GM21367 (cell line): ENCODE data around the gene BAG2.

Experiments
- ATAC-seq: cut with Tn5 transposase; IDR thresholded peaks from one replicate; pipeline ENCODE4 v1.9.1; 2021; ENCODE audit not compliant: unreplicated experiment

Gene BAG2

DNA sequence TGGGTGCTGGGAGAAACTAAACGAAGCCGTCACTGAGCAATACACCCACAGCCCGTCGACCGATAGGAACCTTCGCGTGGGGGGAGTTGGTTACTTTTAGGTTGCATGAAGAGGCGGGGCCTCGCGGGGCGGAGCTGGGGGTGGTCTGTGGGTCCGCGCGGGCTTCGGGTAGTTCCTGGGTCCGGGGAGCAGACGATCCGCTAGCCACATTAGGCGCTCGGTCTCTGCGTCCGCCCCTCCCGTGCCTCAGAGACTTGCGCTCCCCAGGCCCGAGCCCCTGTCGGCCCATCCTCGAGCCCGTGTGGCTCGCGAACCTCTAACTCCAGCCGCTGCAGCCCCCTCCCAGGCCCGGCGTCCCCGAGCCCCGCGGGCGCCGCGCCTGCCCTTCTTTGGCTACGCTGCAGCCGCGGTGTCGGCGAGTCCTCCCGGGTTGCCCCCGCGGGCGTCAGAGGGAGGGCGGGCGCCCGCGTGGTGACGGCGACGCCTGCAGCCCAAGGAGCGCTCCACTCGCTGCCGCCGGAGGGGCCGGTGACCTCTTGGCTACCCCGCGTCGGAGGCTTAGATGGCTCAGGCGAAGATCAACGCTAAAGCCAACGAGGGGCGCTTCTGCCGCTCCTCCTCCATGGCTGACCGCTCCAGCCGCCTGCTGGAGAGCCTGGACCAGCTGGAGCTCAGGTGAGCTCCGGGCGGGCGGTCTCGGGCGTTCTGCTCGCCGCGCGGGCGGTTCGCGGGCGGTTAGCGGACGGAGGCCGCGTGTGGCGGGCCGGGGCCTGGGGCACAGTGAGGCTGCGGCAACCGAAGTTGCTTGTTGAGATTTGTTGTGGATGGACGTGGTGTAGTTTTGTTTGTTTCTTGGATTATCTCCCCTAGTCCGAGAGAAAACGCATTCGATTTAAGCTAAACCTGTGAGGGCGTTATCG lies at the start of gene BAG2:
BAG2 (plus strand) TSS at position 191 of the 920 bp plus-strand sequence; CDS start at position 563, 372 bp downstream.
- ATAC-seq, result peak; percentile 86

DNA sequence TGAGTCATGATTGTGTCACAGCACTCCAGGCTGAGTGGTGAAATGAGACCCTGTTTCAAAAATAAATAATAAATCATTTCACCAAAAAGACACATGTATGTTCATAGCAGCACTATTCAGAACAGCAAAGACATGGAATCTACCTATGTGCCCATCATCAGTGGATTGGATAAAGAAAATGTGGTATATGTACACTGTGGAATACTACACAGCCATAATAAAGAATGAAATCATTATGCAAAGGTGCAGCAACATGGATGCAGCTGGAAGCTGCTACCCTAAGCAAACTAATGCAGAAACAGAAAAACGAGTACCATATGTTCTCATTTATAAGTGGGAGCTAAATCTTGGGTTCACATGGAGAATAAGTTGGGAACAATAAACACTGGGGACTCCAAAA lies 49.0 kb upstream of the BAG2 start:
- ATAC-seq, result no peak

DNA sequence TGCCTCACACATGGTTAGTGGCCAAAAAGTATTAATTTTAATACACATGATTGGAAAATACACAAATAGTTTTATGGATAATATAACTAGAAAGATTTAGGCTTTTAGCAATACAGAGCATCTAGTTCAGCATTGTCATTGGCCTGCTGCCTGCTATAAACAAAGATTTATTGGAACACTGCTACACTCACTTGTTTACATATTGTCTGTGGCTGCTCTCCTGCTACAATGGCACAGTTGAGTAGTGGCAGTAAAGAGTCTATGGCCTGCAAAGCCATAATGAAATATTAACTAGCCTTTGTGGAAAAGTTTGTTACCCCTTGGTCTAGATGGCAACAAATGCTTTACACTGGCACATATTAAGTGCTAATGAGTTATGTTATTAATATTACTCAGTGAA lies 44.4 kb upstream of the BAG2 start:
- no peak for ATAC-seq

DNA sequence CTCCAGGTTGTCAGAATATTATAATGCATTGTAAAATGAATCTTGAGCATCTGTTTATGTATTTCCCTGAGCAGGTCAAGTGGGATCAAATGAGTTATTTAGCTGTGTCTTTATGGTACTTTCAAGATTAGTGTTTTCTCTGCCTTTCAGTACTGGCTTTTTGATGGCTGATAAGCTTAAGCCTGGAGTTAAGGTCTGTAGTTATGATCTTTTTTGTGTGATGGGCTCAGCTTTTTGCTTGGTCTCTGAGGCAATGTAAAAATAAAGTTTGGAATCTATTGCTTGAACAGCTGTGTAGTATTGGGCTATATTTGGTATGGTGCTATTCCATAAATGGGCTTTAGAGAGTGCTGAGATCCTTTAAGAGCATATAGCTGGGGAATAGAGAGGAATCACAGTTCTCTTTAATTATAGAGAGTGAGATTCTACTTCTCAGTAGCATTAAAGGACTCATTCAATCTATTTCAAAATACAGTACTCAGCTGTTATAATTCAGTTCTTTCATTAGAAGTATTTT lies 41.4 kb upstream of the BAG2 start:
- ATAC-seq, result no peak

DNA sequence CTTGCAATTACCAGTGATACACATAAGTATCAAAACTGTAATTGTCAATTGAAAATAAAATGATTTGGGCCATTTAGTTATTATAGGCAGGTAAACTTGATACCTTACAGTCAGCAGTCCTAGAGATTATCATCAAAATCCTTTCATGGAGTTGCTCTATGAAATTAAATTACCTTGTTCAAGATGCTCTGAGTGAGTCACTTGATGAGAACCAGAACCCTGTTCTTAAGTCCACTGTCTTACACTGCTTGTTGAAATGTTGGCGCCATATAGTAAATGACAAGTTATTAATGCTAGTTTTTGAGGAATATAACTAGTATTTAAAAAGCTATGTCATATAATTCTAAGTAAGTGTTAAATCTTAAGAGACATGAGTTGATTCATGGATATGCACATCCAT lies 37.2 kb upstream of the BAG2 start:
- no peak for ATAC-seq

DNA sequence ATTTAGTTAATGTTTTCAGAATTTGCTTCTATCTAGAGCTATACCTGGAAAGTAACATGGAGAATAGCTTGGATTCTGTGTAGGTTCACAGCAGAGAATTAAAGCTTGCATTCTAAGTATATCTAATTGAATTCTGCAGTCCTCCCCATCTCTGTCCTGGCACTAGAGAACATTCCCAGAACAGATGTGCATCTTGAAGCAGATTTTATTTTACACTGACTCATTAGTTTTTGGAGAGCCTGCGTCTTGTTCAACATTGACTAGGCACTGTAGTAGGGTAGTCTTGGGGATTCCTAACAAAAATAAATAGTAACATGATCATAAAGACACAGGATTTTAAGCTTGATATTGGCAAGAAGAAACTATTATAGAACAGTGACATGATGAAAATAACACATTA lies 36.2 kb upstream of the BAG2 start:
- ATAC-seq, result no peak

DNA sequence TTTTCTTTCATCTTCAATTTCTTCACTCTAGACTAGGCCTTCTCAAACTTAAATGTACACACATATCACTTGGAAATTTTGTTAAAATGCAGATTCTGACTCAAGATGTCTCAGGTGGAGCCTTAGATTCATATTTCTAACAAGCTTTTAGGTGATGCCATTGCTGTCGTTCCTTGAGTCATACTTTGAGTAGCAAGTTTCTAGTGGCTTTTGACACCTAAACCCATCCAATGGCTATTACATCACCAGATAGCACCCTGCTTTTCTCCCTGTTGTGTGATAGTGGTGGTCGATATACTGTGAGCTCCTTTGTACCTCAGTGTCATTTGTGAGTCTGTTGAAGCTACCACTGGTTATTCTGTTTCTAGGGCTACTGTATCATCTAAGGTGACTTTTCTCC lies 34.8 kb upstream of the BAG2 start:
- no peak for ATAC-seq

DNA sequence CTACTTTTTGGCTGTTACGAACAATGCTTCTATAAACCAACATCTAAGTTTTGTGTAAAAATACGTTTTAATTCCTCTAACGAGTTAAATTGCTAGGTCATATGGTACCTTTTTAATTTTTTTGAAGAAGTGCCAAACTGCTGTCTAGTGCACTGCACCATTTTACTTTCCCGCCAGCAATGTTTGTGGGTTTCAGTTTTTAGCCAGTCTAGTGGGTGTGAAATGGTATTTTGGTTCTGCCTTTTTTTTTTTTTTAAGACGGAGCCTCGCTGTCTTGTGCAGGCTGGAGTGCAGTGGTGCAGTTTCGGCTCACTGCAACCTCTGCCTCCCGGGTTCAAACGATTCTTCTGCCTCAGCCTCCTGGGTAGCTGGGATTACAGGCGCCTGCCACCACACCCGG lies 34.1 kb upstream of the BAG2 start:
- ATAC-seq, result no peak

DNA sequence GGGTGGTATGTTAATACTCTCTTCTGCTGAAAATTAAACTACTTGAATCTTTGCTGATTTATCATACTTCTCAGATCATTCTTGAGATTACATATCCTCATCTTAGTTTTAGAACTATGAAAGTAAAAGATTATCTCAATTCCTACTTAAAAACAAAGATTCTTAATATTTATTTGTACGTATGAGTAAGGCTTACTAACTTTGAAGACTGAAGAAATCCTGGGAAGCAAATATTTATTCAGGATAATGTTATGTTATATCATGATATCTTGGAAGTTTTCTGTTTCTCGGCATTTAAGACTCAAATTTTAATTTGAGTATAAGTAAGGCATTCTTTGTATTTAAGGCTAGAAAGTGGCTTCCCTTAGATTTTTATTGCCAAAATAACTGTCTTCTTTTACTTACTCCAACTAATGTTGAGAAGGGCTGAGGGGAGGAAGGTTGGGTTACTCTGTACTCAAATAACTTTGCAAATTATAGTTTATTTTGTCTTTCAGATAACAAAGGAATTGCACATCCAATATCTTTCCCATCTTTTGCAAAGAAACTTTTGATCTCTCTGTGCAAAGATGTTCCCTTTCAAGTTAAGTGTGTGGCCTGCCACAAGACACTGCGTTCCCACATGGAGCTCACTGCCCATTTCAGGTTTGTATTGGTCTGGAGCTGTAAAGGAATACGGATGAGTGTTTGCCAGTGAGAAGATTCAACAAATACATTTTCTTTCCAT lies 30.5 kb upstream of the BAG2 start:
- ATAC-seq, result no peak

DNA sequence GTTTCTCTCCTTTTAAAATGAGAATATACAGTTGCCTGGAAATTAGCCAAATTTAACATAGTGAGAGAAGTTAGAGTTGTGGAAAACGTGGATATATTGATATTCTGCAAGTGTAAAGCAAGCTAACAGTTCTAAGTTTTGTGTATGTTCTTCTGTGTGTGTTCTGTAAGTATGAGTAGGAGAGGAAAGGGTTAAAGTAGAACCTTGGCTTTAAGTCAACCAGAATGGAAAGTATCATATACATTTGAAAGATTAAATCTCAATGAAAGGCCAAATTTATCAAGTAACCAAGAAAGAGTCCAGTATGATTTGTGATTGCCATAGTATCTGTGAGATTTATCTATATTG lies 30.0 kb upstream of the BAG2 start:
- ATAC-seq, result no peak

DNA sequence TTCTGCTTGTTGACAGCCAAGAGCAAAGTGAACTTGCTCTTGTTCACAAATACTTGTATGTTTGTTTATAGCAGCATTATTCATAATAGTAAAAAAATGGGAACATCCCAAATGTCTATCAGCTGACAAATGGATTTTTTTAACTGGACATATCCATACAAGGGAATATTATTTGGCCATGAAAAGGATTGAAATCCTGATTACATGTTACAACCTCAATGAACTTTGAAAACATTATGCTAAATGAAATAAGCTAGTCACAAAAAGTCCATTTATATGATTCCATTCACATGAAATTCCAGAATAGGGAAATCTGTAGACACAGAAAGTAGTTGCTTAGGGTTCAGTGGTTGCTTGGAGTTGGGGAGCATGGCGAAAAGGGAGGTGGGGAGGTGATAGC lies 28.4 kb upstream of the BAG2 start:
- no peak for ATAC-seq

DNA sequence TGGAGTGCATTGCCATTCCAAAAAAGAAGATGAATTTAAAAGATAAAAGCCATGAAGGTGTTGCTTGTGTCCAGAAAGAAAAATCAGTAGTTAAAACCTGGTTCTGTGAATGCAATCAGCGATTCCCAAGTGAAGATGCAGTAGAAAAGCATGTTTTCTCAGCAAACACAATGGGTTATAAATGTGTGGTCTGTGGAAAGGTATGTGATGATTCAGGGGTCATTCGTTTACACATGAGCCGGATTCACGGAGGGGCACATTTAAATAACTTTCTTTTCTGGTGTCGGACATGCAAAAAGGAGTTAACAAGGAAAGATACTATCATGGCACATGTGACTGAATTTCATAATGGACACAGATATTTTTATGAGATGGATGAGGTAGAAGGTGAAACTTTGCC lies 24.7 kb upstream of the BAG2 start:
- no peak for ATAC-seq

DNA sequence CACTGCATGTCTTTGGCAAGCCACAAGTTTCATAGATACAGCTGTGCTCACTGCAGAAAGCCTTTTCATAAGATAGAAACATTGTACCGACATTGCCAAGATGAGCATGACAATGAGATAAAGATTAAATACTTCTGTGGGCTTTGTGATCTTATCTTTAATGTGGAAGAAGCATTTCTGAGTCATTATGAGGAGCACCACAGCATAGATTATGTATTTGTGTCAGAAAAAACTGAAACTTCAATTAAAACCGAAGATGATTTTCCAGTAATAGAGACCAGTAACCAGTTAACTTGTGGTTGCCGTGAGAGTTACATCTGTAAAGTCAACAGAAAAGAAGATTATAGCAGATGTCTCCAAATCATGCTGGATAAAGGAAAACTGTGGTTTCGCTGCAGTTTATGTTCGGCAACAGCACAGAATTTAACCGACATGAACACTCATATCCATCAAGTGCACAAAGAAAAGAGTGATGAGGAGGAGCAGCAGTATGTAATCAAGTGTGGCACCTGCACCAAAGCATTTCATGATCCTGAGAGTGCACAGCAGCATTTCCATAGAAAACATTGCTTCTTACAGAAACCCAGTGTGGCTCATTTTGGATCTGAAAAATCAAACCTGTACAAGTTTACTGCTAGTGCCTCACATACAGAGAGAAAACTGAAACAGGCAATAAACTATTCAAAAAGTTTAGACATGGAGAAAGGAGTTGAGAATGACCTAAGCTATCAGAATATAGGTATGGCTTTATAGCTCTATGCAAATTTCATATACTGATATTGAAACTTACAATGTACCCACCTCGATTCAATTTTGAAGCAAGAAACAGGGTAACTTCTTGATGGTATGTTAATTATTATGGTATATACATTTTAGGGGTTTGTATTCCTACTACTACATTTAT lies 23.9 kb upstream of the BAG2 start:
- no peak for ATAC-seq

DNA sequence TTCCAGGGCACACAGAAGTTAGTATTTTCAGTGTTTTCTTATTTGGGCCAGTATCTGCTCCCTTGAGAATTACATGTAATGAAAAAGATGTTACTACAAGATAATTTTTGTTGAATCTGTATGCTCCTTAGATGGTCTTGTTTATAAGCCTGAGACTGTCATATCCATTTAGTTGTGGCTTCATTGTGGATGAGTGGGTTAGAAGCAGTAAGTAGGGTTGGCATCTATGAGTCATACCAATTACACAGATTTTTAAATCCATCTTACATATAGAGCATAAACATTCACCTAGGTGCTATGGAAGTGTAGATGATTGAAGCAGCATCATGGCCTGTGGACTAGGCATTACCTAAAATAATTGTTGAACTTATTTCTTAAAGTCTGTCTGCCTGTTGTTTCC lies 13.5 kb upstream of the BAG2 start:
- ATAC-seq, result no peak

DNA sequence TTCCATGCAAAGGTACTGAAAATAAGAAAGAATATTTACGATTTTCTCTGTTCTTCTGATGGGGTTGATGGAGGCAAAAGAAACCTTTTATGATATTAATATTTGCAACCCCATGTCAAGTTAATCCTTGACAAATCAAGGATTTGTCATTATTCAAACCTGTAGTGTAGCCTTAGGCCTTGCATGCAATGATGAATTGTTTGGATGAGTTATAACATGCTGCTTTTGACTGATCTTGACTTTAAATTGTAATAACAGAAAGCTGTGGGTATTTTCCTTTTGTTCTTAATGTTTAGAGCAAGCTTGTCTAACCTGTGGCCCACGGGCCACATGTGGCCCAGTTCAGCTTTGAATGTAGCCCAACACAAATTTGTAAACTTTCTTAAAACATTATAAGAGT lies 13.0 kb upstream of the BAG2 start:
- ATAC-seq, result no peak

DNA sequence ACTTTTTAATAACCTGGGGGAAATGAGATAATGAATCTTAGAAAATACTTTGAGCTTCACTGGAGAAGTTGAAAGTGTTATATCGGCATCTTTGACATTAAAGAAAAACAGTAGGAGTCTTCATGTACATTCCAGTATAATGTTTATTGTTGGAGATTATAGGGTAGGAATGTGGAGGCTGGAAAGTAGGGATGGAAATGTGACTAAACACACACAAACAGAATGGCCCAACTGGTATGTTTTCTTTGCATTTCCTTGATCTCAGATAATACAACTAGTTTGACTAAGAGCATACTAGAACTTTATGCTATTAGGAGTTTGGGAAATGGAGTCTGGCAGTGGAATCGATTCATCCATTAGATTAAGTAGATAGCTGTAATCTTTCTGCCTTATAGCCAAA lies 10.1 kb upstream of the BAG2 start:
- no peak for ATAC-seq

DNA sequence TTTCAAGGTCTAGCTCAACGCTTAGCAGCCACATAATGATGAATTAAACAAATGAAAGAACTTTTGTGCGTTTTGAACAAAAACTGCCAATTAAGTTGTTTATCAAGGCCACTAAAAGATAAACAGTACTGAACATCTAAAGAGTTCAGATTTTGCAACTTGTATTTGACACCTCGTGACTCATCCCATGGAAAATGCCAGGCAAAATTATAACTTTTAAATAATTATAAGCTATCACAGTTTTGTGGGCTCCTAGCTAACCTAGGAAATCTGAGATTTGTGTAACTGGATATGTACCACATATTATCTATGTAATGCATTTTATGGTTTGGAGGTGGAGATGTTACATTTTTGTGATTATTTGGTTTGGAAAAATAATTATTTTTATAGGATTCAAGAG lies 9.6 kb upstream of the BAG2 start:
- no peak for ATAC-seq

DNA sequence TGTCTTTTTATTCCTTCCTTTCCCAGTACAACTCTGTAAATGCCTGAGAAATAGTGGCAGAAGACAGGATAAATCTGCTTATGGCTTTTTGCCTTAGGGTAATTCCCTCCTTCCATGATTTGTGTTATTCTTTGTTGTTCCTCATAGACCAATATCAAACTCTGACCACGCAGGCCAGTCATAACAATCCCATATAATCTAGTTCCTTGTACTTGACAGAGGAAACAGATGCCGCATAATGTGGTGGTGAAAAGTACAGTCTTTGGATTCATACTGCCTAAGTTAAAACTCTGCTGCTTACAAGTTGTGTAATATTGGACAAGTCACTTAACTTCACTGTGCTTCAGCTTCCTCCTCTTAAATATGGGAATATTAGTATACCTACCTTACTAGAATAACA lies 8.2 kb upstream of the BAG2 start:
- ATAC-seq, result no peak

DNA sequence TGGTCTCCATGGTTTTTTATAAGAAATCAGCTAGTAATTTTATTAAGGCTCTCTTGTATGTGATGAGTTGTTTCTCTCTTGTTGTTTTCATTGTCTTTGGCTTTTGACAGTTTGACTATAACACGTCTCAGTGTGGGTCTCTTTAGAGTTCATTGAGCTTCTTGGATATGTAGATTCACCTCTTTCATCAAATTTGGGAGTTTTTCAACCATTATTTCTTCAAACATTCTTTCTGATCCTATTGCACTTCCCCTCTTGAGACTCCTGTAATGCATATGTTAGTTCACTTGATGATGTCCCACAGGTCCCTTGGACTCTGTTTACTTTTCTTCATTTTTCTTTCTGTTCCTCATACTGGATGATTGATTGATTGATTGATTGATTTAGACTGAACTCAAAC lies 7.0 kb upstream of the BAG2 start:
- ATAC-seq, result no peak

DNA sequence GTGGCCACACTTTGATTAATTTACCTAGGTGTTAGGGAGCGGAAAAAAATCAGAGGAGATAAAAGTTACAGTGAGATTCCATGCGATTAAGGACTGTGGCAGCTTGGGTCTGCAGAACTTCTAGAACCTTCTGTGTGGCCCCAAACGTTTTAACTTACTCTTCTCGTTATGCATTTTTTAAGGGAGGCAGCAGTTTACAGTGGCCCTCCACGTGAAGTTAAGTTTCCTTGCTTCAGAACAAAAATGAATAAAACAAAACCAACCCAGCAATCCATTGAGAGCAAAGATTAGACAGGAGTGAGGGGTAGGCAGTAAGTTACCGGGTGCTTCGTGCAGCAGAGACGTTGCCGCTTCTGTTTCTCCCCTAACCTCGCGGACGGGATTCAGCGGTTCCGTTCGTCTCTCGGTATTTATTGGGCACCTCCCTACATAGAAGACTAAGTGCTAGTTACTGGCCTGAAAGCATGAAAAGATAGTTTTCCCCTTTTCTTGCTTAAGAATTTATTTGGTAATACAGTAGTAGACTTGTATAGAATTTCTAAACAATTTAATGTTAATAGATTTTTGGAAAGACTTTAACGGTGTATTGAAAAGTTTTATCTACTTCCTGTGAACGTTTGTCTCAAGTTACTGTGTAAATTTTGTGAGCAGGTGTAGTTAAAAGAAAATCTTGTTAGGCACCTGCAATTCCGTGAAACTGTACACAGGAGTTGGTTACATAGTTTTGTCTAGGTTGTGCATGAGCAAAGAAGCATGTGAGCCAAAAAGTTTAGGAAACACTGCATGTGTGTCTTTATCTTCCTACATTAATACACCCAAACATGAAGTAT lies 1.1 kb downstream of the BAG2 start:
- ATAC-seq, result no peak
